Adipocyte (in vitro differentiated cells): ENCODE measurements around the gene C11orf65.

Experiments
- DNase-seq: peaks from one replicate; pipeline ENCODE4 v3.0.0-alpha.2; 2015; ENCODE audit warnings: low read depth
- H3K27me3 ChIP-seq: replicated peaks from 2 replicates; pipeline ENCODE4 v1.7.0; 2013; ENCODE audit warnings: mild to moderate bottlenecking, low read length, moderate library complexity; ENCODE audit not compliant: control insufficient read depth, insufficient read depth
- H3K36me3 ChIP-seq: 2 replicates; pipeline ENCODE4 v1.7.0; 2013; ENCODE audit warnings: low read length, mild to moderate bottlenecking, moderate library complexity; ENCODE audit not compliant: control insufficient read depth, insufficient read depth, severe bottlenecking
- H3K4me1 ChIP-seq: 2 replicates; pipeline ENCODE4 v1.7.0; 2013; ENCODE audit warnings: mild to moderate bottlenecking, low read length, moderate library complexity; ENCODE audit not compliant: control insufficient read depth, insufficient read depth
- H3K4me3 ChIP-seq: 2 replicates; pipeline ENCODE4 v1.7.0; 2013; ENCODE audit warnings: mild to moderate bottlenecking, low read length, moderate library complexity
- H3K9ac ChIP-seq: 2 replicates; pipeline ENCODE4 v1.7.0; 2013; ENCODE audit warnings: mild to moderate bottlenecking, low read length, moderate library complexity
- H3K9me3 ChIP-seq: 2 replicates; pipeline ENCODE4 v1.7.0; 2013; ENCODE audit warnings: mild to moderate bottlenecking, low read length, moderate library complexity; ENCODE audit not compliant: control insufficient read depth

Gene C11orf65

GRCh38 chr11:108467091-108467823 lies at the start of gene C11orf65:
TSS of gene C11orf65 (minus strand) at chr11:108467529. CDS start at chr11:108461559, 5,970 bp downstream.
- H3K9me3 ChIP-seq: no peaks in the 10 kb centered on the region
- H3K4me1 ChIP-seq: peaks cover 5% of the 10 kb centered on the region
- peak within 1 kb of the TSS; percentile 83 for H3K4me3 ChIP-seq
- H3K27me3 ChIP-seq: no peaks in the 10 kb centered on the region
- H3K36me3 ChIP-seq: no peaks in the 10 kb centered on the region
- peak; percentile 99 for DNase-seq
- peak within 1 kb of the TSS; percentile 93 for H3K9ac ChIP-seq

- Histone ChIP-seq H3K4me3 (no peak overlapping the region), H3K9ac (no peak overlapping the region), H3K4me1 (no peaks in the 10 kb centered on the region), H3K9me3 (no peaks in the 10 kb centered on the region), H3K36me3 (no peaks in the 10 kb centered on the region), H3K27me3 (no peaks in the 10 kb centered on the region)
- DNase-seq: no peak
Measured at GRCh38 chr11:108516125-108516524, 48.8 kb upstream of the C11orf65 start.

GRCh38 chr11:108512708-108513107 lies 45.4 kb upstream of the C11orf65 start:
- Histone ChIP-seq H3K27me3 (no peaks in the 10 kb centered on the region), H3K36me3 (no peaks in the 10 kb centered on the region), H3K4me1 (no peaks in the 10 kb centered on the region), H3K9ac (no peak overlapping the region), H3K9me3 (no peaks in the 10 kb centered on the region), H3K4me3 (no peak overlapping the region)
- DNase-seq: no peak

GRCh38 chr11:108511851-108512474 lies 44.6 kb upstream of the C11orf65 start:
- peak; percentile 42 for DNase-seq
- no peaks in the 10 kb centered on the region for H3K4me1 ChIP-seq
- H3K9me3 ChIP-seq: no peaks in the 10 kb centered on the region
- H3K36me3 ChIP-seq: no peaks in the 10 kb centered on the region
- H3K4me3 ChIP-seq: no peak overlapping the region
- no peak overlapping the region for H3K9ac ChIP-seq
- H3K27me3 ChIP-seq: no peaks in the 10 kb centered on the region

- no peaks in the 10 kb centered on the region for H3K27me3 ChIP-seq
- no peak for DNase-seq
- H3K9me3 ChIP-seq: no peaks in the 10 kb centered on the region
- no peaks in the 10 kb centered on the region for H3K4me1 ChIP-seq
- H3K9ac ChIP-seq: no peak overlapping the region
- no peak overlapping the region for H3K4me3 ChIP-seq
- no peaks in the 10 kb centered on the region for H3K36me3 ChIP-seq
Measured at GRCh38 chr11:108508653-108509593, 41.6 kb upstream of the C11orf65 start.

GRCh38 chr11:108501396-108501795 lies 34.1 kb upstream of the C11orf65 start:
- Histone ChIP-seq H3K4me1 (peaks cover 11% of the 10 kb centered on the region), H3K4me3 (no peak overlapping the region), H3K9ac (no peak overlapping the region), H3K9me3 (no peaks in the 10 kb centered on the region), H3K27me3 (no peaks in the 10 kb centered on the region), H3K36me3 (no peaks in the 10 kb centered on the region)
- DNase-seq: peak; percentile 52

GRCh38 chr11:108500721-108501120 lies 33.4 kb upstream of the C11orf65 start:
- peaks cover 14% of the 10 kb centered on the region for H3K4me1 ChIP-seq
- H3K9me3 ChIP-seq: no peaks in the 10 kb centered on the region
- H3K27me3 ChIP-seq: no peaks in the 10 kb centered on the region
- H3K9ac ChIP-seq: no peak overlapping the region
- H3K4me3 ChIP-seq: no peak overlapping the region
- no peaks in the 10 kb centered on the region for H3K36me3 ChIP-seq
- DNase-seq: no peak

GRCh38 chr11:108500169-108500568 lies 32.8 kb upstream of the C11orf65 start:
- H3K27me3 ChIP-seq: no peaks in the 10 kb centered on the region
- no peak for DNase-seq
- no peak overlapping the region for H3K9ac ChIP-seq
- H3K4me1 ChIP-seq: peaks cover 14% of the 10 kb centered on the region
- no peak overlapping the region for H3K4me3 ChIP-seq
- H3K9me3 ChIP-seq: no peaks in the 10 kb centered on the region
- H3K36me3 ChIP-seq: no peaks in the 10 kb centered on the region

GRCh38 chr11:108498816-108499408 lies 31.6 kb upstream of the C11orf65 start:
- H3K36me3 ChIP-seq: no peaks in the 10 kb centered on the region
- H3K9me3 ChIP-seq: no peaks in the 10 kb centered on the region
- H3K27me3 ChIP-seq: no peaks in the 10 kb centered on the region
- H3K4me3 ChIP-seq: peak overlapping the region; percentile 86
- DNase-seq: no peak
- peaks cover 14% of the 10 kb centered on the region for H3K4me1 ChIP-seq
- peak overlapping the region; percentile 86 for H3K9ac ChIP-seq

- H3K36me3 ChIP-seq: no peaks in the 10 kb centered on the region
- H3K9ac ChIP-seq: peak within 1 kb of the TSS; percentile 86
- H3K9me3 ChIP-seq: no peaks in the 10 kb centered on the region
- peak within 1 kb of the TSS; percentile 86 for H3K4me3 ChIP-seq
- peak; percentile 80 for DNase-seq
- H3K4me1 ChIP-seq: peaks cover 14% of the 10 kb centered on the region
- H3K27me3 ChIP-seq: no peaks in the 10 kb centered on the region
Measured at GRCh38 chr11:108498046-108498815, 30.9 kb upstream of the C11orf65 start, which contains the start of gene POGLUT3. TSS of gene POGLUT3 (minus strand) at chr11:108498384. CDS start at chr11:108498366, 18 bp downstream.
